NCI-H187 (cell line): ENCODE measurements around the gene NHLRC3.
"Not testable (repeated sequence)": the region's sequence is repeated elsewhere in the genome, so short reads cannot be mapped to it uniquely, and the experiment has no call there.

Experiments
- DNase-seq, 2 experiments: peaks; one replicate each; lab custom pipeline; 2025; lab: John Stamatoyannopoulos, UW

Gene NHLRC3

DNA sequence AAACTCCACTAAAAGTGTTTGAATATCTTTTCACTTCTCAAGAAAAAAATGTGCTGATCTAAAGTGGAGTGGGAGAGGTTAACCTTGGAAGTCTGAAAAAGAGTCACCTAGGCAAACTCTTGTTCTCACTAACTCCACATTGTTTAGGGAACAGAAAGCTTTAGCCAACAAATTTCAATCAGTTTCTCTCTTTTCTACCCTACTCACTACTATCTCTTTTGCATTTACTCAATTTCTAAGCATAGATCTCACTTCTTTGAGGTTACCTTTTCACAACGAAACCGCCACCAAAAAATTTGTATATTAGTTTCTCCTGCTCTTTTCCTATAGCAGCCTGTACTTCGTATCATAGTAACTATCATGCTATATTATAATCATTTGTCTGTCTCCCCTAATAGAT lies 6.3 kb downstream of the NHLRC3 start:
- no peak for DNase-seq

DNA sequence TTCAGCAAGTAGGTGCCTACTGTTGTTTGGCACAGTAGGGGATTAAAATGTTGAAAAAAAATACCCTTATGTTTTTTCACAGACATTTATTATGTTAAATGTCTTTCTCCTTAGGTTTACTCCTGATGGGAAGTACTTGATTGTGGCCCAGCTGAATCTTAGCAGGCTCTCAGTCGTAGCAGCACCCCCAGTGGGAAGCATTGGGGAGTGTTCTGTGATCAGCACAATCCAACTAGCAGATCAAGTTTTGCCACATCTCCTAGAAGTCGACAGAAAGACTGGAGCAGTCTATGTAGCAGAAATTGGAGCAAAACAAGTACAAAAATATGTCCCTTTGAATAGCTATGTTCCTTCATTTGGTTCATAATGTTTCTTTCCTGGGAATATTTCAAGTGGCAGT lies 9.3 kb downstream of the NHLRC3 start:
- no peak for DNase-seq

DNA sequence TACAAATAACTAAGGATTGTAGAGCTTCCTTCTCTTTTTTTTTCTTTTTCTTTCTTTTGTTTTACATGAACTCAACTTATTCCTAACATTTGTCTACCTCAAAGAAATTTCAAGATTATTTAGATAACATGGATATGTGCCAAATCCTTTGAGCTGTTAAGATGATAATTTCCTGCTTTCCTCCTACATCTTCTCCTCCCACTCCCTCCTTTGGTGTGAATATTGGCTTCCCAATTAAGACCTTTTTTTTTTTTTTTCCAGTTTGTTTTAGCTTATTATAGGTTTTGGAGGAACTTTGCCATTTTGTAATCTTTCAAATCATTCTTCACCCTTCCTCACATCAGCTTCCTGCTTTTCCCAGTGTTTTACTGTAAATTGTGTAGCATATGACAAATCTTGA lies 10.6 kb downstream of the NHLRC3 start:
- no peak for DNase-seq

DNA sequence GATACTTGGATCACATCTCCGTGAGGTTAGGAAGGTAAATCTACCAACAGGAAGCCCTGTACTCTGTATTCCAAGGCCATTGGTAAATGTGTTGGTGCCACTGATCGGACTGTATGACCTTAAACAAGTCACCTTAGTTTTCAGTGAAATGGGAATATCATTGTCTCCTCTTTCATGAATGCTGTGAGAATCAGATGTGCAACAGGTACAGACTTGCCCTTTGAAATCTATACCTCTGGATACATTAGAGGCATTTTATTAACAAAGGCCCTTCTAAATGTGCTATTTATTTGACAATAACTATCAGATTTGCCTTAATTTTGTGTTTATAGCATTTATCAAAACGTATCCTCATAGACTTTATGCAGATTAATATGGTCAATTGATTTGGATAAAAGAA lies 11.0 kb downstream of the NHLRC3 start:
- no peak for DNase-seq

DNA sequence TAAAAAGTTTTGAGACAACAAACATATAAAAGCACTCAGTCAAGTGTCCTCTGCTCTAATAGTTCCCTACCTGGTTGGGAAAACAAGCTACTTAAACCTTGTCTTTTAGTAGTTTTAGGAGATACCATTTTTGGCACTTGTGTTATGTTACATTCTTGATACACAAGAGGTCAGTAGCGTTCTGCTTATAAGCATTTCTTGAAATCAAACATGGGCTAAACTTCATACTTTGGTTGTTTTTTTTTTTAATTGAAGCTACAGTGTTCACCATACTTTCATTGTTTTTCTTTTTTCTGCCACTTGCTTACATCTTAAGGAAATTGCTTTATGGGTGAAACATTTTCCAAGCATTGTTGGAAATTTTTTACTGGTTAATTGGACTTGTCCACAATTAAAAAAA lies 12.9 kb downstream of the NHLRC3 start:
- no peak for DNase-seq

DNA sequence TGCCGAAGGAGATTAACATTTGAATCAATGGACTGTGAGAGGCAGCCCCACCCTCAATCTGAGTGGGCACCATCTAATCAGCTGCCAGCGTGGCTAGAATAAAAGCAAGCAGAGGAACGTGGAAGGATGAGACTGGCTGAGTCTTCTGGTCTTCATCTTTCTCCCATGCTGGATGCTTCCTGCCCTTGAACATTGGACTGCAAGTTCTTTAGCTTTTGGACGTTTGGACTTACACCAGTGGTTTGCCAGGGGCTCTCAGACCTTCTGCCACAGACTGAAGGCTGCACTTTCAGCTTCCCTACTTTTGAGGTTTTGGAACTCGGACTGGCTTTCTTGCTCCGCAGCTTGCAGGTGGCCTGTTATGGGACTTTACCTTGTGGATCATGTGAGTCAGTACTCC lies 14.7 kb downstream of the NHLRC3 start:
- no peak for DNase-seq

DNA sequence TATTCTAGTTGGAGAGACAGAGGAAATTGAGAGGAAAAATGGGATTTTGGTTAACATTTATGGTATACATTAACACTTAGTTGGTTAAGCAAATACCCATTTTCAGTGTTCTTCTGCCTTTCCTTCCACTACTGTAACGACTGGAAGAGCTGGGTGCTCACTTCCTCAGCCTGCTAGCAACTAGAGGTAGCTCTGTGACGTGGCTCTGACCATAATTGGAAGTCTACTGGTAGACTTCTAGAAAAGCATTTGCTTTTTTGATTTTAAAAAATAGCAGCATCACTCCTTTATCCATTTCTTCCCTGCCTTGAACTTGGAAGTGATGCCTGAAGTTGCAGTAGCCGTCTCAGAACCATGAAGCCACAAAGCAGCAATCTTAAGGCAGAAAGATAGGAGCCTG lies 15.9 kb downstream of the NHLRC3 start:
- DNase-seq, result no peak

DNA sequence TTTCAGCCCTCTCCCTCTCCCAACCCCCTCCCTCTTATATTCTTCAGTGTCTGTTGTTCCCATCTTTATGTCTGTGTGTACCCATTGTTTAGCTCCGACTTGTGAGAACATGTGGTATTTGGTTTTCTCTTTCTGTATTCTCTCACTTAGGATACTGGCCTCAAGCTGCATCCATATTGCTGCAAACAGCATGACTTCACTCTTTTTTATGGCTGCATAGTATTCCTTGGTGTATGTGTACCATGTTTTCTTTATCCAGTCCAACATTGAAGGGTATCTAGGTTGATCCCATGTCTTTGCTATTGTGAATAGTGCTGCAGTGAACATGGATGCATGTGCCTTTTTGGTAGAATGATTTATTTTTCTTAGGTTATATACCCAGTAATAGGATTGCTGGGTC lies 17.8 kb downstream of the NHLRC3 start:
- no peak for DNase-seq

DNA sequence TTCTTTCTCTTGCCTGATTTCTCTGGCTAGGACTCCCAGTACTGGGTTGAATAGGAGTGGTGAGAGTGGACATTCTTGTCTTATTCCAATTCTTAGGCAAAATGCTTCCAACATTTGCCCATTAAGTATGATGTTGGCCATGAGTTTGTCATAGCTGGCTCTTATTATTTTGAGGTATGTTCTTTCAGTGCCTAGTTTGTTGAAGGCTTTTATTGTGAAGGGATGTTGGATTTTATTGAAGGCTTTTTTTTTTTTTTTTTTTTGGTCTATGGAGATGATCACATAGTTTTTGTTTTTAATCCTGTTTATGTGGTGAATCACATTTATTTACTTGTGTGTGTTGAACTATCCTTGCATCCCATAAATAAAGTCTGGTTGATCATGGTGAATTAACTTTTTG lies 19.8 kb downstream of the NHLRC3 start:
- no peak for DNase-seq

DNA sequence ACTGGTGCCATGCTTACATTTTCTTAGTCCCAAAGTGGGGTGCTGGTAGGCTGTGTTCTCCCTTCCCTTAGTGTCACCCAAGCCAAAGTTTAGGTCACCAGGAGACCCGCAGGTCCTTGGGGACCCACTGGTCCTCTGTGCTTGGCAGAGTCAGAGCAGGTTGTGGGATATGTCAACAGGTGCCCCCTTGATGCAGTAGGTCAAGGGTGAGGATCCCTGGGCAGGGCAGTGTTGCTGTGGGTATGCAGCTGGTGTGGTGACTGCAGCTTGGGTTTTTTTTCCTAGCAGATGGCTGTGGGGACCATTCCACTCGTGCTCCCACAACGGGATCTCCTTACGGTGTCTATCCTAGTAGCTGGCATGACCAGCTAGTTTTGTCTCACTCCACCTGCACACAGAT lies 23.7 kb downstream of the NHLRC3 start:
- DNase-seq, result no peak

DNA sequence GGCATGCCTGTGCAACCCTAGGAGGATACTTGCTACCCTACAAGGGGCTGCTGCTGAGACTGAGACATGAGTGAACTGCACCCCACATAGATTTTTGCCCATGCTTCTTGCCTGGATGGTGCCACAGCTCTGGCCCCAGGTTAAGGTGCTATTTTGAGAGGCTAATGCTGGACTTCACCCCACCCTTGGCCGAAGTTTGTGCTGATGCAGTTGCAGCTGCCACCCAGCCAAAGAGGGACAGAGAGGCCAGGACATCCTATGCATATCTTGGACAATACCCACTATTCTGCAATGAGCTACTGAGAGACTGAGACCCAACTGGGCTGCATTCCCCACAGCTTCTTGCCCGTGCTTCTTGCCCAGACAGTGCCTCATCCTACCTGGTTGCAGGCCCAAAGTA lies 34.6 kb downstream of the NHLRC3 start:
- no peak for DNase-seq

DNA sequence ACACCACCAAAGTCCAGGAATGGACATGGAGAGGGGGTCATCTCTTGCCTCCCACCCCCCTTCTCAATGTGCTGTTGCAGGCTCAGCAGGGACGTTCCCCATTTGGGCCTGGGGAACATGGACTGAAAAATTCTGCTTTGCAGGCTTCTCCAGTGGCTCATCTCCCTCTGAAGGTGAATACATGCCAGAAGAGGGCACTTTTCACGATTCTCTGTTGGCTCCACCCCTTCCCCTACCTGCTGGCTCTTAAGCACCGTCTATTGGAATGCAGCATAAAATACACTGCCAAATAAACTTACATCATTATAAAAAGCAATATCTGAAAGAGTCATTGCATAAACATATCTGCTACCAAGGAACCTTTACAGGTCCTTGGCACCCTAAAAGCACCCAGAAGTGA lies 35.7 kb downstream of the NHLRC3 start:
- no peak for DNase-seq

DNA sequence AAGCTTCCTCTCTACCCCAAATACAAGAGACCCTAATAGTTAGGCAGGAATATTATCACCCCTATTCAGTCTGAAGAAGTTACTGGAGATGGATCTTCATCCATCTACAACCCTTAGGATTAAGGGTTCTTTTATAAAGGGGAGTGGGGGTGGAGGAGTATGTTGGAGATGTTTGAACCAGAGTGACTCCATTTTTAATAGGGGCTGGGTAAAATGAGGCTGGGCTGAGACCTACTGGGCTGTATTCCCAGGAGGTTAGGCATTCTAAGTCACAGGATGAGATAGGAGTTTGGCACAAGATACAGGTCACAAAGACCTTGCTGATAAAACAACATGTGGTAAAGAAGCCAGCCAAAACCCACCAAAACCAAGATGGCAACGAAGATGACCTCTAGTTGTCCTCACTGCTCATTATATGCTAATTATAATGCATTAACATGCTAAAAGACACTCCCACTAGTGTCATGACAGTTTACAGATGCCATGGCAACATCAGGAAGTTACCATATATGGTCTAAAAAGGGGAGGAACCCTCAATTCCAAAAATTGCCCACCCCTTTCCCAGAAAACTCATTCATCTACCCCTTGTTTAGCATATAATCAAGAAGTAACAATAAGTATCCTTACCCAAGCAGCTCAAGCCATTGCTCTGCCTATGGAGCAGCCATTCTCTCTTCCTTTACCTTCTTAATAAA lies 48.1 kb downstream of the NHLRC3 start:
- DNase-seq, result not testable (repeated sequence)

DNA sequence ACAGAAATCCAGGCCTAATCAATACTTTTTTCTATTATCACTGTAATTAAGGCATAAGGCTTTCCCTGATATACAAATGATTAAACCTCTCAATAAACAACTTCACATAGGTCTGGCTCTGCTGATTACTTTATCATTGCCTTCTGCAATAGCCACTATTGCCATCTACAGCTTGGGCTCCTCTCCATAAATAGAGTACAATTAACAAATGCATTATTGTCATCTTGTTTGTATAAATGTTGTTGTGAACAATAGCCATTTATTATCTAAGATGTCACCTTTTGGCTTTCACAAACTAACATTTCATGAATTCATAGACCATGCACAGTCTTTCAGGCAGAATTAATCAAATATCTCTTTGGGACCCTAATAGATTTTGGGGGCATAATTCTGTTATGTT lies 53.3 kb downstream of the NHLRC3 start:
- DNase-seq, result no peak

DNA sequence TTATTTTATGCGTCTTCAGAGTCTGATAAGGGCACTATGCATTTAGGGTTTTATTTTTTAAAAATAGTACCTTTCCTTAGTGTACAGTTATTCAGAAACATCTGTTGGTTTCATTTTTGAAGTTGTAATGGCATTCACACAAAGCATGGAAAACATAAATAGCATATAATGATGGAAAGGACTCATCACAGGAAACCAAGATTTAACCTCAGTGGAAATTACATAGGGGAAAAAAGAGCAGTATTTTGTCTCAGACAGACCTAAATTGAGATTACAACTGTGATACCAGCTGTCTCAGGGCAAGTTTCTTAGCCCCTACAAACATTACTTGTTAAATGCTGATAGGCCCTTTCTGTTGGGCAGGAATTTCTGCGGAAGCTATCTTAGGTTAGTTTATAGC lies 57.2 kb downstream of the NHLRC3 start:
- DNase-seq, result no peak

DNA sequence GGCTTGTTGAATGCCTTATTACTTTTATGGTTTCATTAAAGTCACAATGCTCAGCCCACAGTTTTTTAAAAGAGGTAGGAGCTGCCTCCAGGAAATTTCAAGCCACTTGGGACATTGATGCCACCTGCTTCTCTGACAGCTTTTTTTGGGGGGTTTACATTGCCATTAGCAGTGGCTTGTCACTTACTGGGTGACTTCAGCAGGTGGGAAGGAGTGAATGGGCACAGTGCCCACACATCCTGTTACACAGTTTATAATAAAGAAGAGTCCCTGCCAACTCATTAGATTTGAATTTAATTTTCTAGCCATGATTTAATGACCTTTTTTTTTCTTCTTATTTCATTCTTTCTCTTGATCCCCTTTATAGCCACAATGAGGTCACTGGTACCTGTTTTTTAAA lies 61.0 kb downstream of the NHLRC3 start:
- DNase-seq, result no peak
